Omental fat pad (tissue), 4 donors: ENCODE measurements around the gene CACNB2. TPM values are rescaled to one million over a fixed set of nuclear protein-coding genes. Genes with fewer than 3 reads are reported as not detected.

ENCODE experiments used
- ATAC-seq: fragments of 150-250 bp; one replicate; pipeline ENCODE4 v1.9.1; 2016; ENCODE audit warnings: mild to moderate bottlenecking, moderate library complexity; ENCODE audit not compliant: low FRiP score
- DNase-seq: peaks from one replicate; pipeline ENCODE4 v3.0.0-alpha.2; 2019; ENCODE audit warnings: low spot score
- total RNA-seq, 4 donors: library from RNA; depleted of rRNA; stranded (reverse); fragments of >200 nt; gene quantifications; one replicate each; pipeline ENCODE4 v1.1.0, GENCODE V29; 2016
- TF ChIP-seq, protein P1 (sequence below), 3 donors: fragments of 450-650 bp; IDR thresholded peaks; one replicate each; pipeline ENCODE4 v1.5.1; 2016 to 2017; ENCODE audit warnings: antibody characterized with exemption in 3 of 3, mild to moderate bottlenecking in 3 of 3, moderate library complexity in 2 of 3

Gene CACNB2
- total RNA-seq, 4 donors from 2014 or later = 2.0 to 12.1 (median 6.1) TPM

DNA sequence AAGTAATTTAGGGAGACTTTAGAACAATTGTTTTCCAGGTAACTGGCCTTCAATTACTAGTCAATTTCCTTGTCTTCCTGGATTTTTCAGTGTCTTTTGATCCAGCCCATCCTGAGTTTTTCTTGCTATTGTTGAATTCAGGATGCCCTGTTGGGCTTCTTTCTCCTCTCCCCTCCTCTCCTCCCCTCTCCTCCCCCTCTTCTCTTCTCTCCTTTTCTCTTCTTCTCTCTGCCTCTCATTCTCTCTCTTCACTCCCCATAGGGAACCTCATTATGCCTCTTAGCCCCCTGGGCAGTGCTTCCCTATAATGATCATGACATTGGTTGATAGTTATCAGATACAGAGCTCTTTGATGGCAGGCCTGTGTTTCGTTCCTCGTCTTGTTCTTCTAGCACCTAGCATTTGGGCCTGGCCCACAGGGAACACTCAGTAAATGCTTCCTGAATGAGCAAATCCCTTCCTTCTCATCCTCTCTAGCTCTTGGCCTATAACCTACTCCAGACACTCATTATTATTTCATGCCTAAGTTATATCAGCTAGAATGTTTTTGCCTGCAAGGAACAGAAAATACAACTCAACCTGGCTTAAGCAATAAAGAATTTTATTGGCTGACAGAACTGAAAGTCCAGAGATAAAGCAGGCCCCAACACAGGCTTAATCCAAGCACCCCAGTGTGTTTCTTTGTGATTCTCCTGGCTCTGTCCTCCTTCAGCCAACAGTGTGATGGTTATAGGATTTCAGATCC is 56.8 kb downstream of the CACNB2 start:
- no peak for ATAC-seq
- TF ChIP-seq, protein P1, sequence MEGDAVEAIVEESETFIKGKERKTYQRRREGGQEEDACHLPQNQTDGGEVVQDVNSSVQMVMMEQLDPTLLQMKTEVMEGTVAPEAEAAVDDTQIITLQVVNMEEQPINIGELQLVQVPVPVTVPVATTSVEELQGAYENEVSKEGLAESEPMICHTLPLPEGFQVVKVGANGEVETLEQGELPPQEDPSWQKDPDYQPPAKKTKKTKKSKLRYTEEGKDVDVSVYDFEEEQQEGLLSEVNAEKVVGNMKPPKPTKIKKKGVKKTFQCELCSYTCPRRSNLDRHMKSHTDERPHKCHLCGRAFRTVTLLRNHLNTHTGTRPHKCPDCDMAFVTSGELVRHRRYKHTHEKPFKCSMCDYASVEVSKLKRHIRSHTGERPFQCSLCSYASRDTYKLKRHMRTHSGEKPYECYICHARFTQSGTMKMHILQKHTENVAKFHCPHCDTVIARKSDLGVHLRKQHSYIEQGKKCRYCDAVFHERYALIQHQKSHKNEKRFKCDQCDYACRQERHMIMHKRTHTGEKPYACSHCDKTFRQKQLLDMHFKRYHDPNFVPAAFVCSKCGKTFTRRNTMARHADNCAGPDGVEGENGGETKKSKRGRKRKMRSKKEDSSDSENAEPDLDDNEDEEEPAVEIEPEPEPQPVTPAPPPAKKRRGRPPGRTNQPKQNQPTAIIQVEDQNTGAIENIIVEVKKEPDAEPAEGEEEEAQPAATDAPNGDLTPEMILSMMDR (IDR thresholded peaks at IDR 0.05) = no peak
- no peak for DNase-seq

DNA sequence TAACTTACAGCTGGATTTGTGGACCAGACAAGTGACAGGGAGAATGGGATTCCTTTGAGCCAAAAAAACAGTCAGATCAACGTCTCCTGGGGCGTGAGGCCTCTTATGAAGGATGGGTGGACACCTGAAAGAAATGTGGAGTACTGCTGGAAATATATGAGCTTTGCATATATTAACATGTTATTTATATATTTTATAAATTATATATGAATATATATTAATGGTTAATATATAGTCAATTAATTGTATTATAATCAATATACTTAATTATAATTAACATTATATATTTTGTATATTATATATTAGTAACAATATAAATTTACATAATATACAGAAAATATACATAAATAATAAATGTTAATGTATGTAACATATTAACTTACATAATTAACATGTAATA is 57.5 kb downstream of the CACNB2 start:
- ATAC-seq = no peak
- TF ChIP-seq, protein P1 (IDR thresholded peaks at IDR 0.05) = no peak
- no peak for DNase-seq

DNA sequence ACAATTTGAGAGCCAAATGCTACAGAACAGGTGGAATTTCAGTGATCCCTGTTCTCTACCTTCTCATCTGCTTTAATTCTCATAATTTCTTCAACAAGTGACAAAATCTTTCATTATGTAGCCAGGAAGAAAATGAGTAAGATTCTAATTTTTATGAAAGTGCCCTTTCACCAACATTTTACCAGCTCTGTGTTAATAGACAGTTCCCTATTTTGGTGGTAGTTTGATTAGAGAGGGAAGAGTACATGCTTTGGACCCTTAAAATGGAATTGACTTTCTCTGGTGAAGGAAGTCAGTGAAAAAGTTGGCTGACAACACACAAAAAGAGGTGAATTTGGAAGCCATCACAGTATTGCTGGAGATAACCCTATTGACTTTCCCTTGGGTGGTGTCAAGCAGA is 61.7 kb downstream of the CACNB2 start:
- no peak for DNase-seq
- ATAC-seq = no peak
- TF ChIP-seq, protein P1 (IDR thresholded peaks at IDR 0.05) = no peak

DNA sequence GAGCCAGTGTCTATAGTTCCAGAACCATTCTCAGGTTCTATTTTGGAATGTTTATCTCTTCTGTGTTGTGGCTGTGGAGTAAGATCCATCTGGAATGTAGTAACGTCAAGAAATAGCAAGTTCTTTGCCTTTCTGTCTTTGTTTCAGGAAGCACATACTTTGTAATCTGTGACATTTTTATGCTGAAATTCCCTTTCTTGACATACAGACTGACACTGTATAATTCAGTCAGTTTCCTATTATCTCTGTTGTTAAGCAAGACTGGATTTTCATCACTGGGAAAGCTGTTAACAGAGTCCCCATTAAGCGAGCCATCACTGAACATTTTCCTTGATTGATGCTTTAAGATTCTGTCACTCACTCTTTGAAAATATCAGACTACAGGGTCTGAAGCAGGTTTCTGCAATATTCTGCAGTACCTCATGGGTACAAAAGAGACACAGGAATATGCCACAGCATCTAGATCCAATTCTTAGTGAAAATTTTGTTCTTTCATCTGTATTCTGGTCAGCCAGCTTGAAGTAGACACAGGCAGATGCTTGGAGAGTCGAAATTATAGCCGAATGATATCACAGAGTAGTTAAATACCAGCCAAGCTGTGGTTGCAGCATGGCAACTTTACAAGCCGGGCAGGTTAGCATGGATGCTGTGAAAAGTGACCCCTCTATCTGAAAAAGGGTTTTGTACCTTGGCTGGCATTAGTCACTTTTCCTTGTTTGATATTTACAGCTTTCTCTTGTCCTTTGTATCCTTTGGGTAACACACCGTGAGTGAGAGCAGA is 62.6 kb downstream of the CACNB2 start:
- no peak for ATAC-seq
- TF ChIP-seq, protein P1 (IDR thresholded peaks at IDR 0.05) = no peak

DNA sequence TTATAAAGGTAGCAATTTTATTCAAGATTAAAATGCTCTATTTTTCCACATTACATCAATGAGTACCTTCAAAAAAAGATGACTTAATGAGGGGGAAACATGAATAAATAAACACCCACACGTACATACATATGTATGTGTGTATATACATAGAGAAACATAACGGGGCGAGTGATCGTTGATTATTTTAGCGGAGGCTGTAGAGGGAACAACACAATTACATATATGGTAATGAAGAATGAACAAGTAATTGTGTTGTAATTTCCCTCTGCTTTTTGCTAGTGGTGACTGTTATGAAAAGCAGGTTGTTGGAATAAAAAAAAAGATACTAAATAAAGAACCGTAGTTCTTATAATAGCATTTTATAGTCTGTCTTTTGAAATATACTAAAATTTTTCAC is 63.2 kb downstream of the CACNB2 start:
- TF ChIP-seq, protein P1 (IDR thresholded peaks at IDR 0.05) = no peak
- no peak for DNase-seq
- ATAC-seq = no peak

More for the DNA sequence above, 62.6 kb downstream of the CACNB2 start:
- no peak for DNase-seq

DNA sequence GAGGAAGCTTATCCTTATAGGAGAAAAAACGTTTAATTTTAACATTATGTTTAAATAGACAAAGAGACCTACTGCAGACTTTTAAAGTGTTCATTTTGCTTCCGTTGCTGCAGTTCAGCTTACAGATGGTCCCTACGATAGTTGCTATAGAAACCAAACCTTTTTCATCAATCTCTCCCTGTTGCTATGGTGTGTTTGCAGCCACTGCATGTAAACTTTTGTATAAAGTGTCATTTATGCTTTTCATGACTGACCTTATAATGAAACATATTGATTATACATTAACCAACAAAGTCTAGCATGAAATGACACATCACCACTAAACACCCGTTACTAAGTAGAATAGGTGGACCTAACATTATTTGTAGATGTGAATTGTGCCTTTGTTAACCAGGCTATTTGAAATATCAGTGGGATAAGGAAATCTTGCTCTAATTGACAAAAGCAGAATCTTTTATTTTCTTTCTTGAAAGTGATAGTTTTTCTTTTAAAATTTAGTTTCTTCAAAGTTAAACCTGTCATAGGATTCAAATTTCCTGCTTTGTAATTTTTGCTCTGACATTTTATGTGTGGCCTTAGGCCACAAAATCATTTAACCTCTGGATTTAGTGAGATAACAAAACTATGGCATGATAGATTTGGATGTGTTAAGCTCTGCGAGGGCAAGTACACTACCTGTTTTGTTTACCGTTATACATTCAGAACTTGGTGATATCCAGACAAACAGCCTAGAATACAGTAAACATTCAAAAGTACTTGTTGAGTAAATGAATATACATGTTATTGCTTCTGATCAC is 64.0 kb downstream of the CACNB2 start:
- ATAC-seq (no peak), DNase-seq (no peak)
- TF ChIP-seq, protein P1 (IDR thresholded peaks at IDR 0.05) = no peak
